Fibroblast of villous mesenchyme (primary cell): ENCODE measurements around the gene CEP131. TPM values are rescaled to one million over a fixed set of nuclear protein-coding genes. Genes with fewer than 3 reads are reported as not detected.
A peak's percentile ranks its signal among the peaks of the same experiment; 100 is the strongest.

Source experiments
- DNase-seq: peaks from one replicate; pipeline ENCODE4 v3.0.0-alpha.2; 2010; ENCODE audit warnings: low read depth
- H3K4me3 ChIP-seq: 2 replicates; pipeline ENCODE4 v1.5.1; 2011; ENCODE audit warnings: low read depth, mild to moderate bottlenecking, low read length
- CTCF ChIP-seq: IDR thresholded peaks from 2 replicates; pipeline ENCODE4 v1.5.1; 2012; ENCODE audit warnings: low read depth, mild to moderate bottlenecking, low read length; ENCODE audit not compliant: insufficient read depth
- total RNA-seq: library from RNA; depleted of rRNA; stranded (reverse); fragments of >200 nt; gene quantifications from 2 replicates; pipeline ENCODE4 v1.2.3, GENCODE V29; 2012

CEP131 gene
- total RNA-seq, 1 donor: 9.9 TPM

GRCh38 chr17:81192386-81193050, 30.2 kb downstream of the CEP131 start:
- no peak for DNase-seq
- no peak overlapping the region for H3K4me3 ChIP-seq
- TF ChIP-seq CTCF: no peak

- TF ChIP-seq CTCF: no peak
- no peak for DNase-seq
- no peak overlapping the region for H3K4me3 ChIP-seq
Measured at GRCh38 chr17:81191646-81192045, 31.1 kb downstream of the CEP131 start.

- H3K4me3 ChIP-seq: no peak overlapping the region
- DNase-seq: no peak
- TF ChIP-seq CTCF: no peak
Measured at GRCh38 chr17:81191116-81191515, 31.6 kb downstream of the CEP131 start.

GRCh38 chr17:81190591-81190990, 32.2 kb downstream of the CEP131 start:
- TF ChIP-seq CTCF: no peak
- no peak for DNase-seq
- H3K4me3 ChIP-seq: no peak overlapping the region

GRCh38 chr17:81189670-81190530, 32.9 kb downstream of the CEP131 start:
- H3K4me3 ChIP-seq: no peak overlapping the region
- TF ChIP-seq CTCF: peak; percentile 11
- DNase-seq: no peak

GRCh38 chr17:81189016-81189415, 33.7 kb downstream of the CEP131 start:
- TF ChIP-seq CTCF: no peak
- no peak overlapping the region for H3K4me3 ChIP-seq
- no peak for DNase-seq

- no peak for DNase-seq
- no peak for TF ChIP-seq CTCF
- no peak overlapping the region for H3K4me3 ChIP-seq
Measured at GRCh38 chr17:81188491-81188840, 34.3 kb downstream of the CEP131 start.
